HL-60 (cell line): ENCODE results near the gene ANXA8.
"Not testable (repeated sequence)": the region's sequence is repeated elsewhere in the genome, so short reads cannot be mapped to it uniquely, and the experiment has no call there.

Experiments
- POLR2AphosphoS5 ChIP-seq: IDR thresholded peaks from 2 replicates; pipeline ENCODE4 v1.6.1; 2012; ENCODE audit warnings: low read depth
- TF ChIP-seq, protein P1 (sequence below): IDR thresholded peaks from one replicate; pipeline ENCODE4 v1.5.1; 2011; ENCODE audit warnings: low read length, control low read depth, inconsistent platforms; ENCODE audit not compliant: insufficient read depth

GRCh38 chr10:47483923-47484322 lies at the start of gene ANXA8:
- TF ChIP-seq, protein P1, sequence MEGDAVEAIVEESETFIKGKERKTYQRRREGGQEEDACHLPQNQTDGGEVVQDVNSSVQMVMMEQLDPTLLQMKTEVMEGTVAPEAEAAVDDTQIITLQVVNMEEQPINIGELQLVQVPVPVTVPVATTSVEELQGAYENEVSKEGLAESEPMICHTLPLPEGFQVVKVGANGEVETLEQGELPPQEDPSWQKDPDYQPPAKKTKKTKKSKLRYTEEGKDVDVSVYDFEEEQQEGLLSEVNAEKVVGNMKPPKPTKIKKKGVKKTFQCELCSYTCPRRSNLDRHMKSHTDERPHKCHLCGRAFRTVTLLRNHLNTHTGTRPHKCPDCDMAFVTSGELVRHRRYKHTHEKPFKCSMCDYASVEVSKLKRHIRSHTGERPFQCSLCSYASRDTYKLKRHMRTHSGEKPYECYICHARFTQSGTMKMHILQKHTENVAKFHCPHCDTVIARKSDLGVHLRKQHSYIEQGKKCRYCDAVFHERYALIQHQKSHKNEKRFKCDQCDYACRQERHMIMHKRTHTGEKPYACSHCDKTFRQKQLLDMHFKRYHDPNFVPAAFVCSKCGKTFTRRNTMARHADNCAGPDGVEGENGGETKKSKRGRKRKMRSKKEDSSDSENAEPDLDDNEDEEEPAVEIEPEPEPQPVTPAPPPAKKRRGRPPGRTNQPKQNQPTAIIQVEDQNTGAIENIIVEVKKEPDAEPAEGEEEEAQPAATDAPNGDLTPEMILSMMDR: not testable (repeated sequence)
- TF ChIP-seq POLR2AphosphoS5: not testable (repeated sequence)
